ENCODE measurements around the gene ZNF536.
"Not testable (repeated sequence)": the region's sequence is repeated elsewhere in the genome, so short reads cannot be mapped to it uniquely, and the experiment has no call there.

Gene ZNF536

GRCh38 chr19:30439310-30439709 lies 67.1 kb downstream of the ZNF536 start:
- H3K4me3 Mint-ChIP-seq, result no peak overlapping the region
- H3K27ac Mint-ChIP-seq, result no peak overlapping the region
- no peaks in the 10 kb centered on the region for H3K27me3 Mint-ChIP-seq
- DNase-seq (no peak), ATAC-seq (replicated peaks) (no peak)
- H3K36me3 Mint-ChIP-seq, result no peaks in the 10 kb centered on the region
- H3K9me3 Mint-ChIP-seq, result peaks cover 0 to 1% of the 10 kb centered on the region in 2 donors
- no peaks in the 10 kb centered on the region for H3K4me1 Mint-ChIP-seq

DNA sequence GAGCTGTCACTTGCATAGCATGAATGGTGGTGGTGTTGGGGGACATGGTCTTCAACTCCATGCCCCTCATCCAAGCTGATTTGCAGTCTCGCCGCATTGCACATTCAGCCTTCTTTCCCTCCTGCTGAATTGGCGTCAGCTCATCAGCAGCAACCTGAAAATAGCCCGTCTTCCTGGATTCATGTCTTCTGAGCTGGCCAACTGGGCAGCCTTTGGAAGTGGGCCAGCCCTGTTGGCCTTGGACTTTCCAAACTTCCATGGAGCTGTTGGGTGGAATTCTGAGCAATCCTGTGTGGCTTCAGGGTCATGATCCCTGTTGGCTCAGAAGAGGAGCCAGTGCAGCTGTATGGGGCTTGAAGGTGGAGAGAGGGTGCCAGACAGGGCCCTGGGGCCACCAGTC lies 68.8 kb downstream of the ZNF536 start:
- Mint-ChIP-seq H3K9me3 (peaks cover 0 to 1% of the 10 kb centered on the region in 2 donors), H3K36me3 (no peaks in the 10 kb centered on the region), H3K4me3 (no peak overlapping the region), H3K4me1 (no peaks in the 10 kb centered on the region), H3K27ac (no peak overlapping the region), H3K27me3 (no peaks in the 10 kb centered on the region)
- ATAC-seq (replicated peaks) (no peak), DNase-seq (no peak)

DNA sequence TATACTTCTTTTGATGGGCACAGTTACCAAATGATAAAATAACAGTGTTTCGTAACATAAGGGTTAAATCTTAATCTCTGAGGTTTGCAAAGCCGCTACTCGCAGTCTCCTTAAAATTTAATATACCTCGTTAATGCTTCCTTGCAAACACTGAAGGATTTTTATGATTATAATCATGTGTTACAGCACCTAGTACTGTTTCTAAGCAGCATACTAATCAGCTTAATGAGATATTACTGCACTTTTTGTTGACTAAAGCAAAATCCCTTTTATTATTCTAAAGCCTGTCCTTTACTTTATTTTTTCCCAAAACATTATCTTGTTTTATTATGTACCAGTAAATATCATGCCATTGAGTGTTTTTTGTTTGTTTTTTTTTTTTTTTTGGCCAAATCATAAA lies 70.5 kb downstream of the ZNF536 start:
- no peak overlapping the region for H3K27ac Mint-ChIP-seq
- H3K4me1 Mint-ChIP-seq, result no peaks in the 10 kb centered on the region
- H3K36me3 Mint-ChIP-seq, result no peaks in the 10 kb centered on the region
- no peak for DNase-seq
- H3K9me3 Mint-ChIP-seq, result no peaks in the 10 kb centered on the region
- no peaks in the 10 kb centered on the region for H3K27me3 Mint-ChIP-seq
- H3K4me3 Mint-ChIP-seq, result no peak overlapping the region
- no peak for ATAC-seq (replicated peaks)

DNA sequence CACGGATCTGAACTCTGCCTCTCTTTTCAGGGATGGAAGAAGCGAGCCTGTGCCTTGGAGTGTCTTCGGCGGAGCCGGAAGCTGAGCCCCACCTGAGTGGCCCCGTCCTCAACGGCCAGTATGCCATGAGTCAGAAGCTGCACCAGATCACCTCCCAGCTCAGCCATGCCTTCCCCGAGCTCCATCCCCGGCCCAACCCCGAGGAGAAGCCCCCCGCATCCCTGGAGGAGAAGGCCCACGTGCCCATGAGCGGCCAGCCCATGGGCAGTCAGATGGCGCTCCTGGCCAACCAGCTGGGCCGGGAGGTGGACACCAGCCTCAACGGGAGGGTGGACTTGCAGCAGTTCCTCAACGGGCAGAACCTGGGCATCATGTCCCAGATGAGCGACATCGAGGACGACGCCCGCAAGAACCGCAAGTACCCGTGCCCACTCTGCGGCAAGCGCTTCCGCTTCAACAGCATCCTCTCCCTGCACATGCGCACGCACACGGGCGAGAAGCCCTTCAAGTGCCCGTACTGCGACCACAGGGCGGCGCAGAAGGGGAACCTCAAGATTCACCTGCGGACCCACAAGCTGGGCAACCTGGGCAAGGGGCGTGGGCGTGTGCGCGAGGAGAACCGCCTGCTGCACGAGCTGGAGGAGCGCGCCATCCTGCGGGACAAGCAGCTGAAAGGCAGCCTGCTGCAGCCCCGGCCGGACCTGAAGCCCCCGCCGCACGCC lies 71.5 kb downstream of the ZNF536 start:
- no peak for DNase-seq
- Mint-ChIP-seq H3K4me3 (no peak overlapping the region), H3K9me3 (no peaks in the 10 kb centered on the region), H3K36me3 (no peaks in the 10 kb centered on the region), H3K27ac (no peak overlapping the region), H3K4me1 (no peaks in the 10 kb centered on the region), H3K27me3 (no peaks in the 10 kb centered on the region)
- no peak for ATAC-seq (replicated peaks)

DNA sequence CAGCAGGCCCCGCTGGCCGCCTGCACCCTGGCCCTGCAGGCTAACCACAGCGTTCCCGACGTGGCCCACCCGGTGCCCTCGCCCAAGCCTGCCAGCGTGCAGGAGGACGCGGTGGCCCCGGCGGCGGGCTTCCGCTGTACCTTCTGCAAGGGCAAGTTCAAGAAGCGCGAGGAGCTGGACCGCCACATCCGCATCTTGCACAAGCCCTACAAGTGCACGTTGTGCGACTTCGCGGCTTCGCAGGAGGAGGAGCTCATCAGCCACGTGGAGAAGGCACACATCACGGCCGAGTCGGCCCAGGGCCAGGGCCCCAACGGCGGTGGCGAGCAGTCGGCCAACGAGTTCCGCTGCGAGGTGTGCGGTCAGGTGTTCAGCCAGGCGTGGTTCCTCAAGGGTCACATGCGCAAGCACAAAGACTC lies 72.1 kb downstream of the ZNF536 start:
- ATAC-seq (replicated peaks), result no peak
- Mint-ChIP-seq H3K36me3 (no peaks in the 10 kb centered on the region), H3K27me3 (no peaks in the 10 kb centered on the region), H3K27ac (no peak overlapping the region), H3K4me3 (no peak overlapping the region), H3K9me3 (no peaks in the 10 kb centered on the region), H3K4me1 (no peaks in the 10 kb centered on the region)
- no peak for DNase-seq

GRCh38 chr19:30444686-30445232 lies 72.6 kb downstream of the ZNF536 start:
- Mint-ChIP-seq H3K36me3 (no peaks in the 10 kb centered on the region), H3K4me1 (no peaks in the 10 kb centered on the region), H3K9me3 (no peaks in the 10 kb centered on the region), H3K4me3 (no peak overlapping the region), H3K27me3 (no peaks in the 10 kb centered on the region), H3K27ac (no peak overlapping the region)
- ATAC-seq (replicated peaks) (no peak), DNase-seq (no peak)

GRCh38 chr19:30445385-30445784 lies 73.2 kb downstream of the ZNF536 start:
- Mint-ChIP-seq H3K36me3 (no peaks in the 10 kb centered on the region), H3K9me3 (no peaks in the 10 kb centered on the region), H3K4me3 (no peak overlapping the region), H3K27me3 (no peaks in the 10 kb centered on the region), H3K4me1 (no peaks in the 10 kb centered on the region), H3K27ac (no peak overlapping the region)
- DNase-seq (no peak), ATAC-seq (replicated peaks) (no peak)

DNA sequence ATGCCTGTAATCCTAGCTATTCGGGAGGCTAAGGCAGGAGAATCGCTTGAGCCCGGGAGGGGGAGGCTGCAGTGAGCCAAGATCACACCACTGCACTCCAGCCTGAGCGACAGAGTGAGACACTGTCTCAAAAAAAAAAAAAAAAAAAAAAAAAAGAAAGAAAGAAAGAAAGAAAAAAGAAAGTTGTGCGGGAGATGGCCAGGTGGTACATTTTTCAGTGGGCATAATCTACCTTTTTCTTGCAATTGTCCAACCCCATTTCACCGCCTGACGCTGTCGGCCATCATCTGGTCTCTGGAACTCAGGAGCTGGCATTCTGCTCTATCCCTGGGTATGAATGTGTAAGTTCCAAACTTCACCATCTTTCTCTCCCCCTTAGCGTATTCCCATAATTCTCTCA lies 73.9 kb downstream of the ZNF536 start:
- not testable (repeated sequence) for H3K36me3 Mint-ChIP-seq; DNase-seq; H3K27ac Mint-ChIP-seq; H3K4me1 Mint-ChIP-seq; H3K4me3 Mint-ChIP-seq; ATAC-seq (replicated peaks); H3K27me3 Mint-ChIP-seq; H3K9me3 Mint-ChIP-seq

DNA sequence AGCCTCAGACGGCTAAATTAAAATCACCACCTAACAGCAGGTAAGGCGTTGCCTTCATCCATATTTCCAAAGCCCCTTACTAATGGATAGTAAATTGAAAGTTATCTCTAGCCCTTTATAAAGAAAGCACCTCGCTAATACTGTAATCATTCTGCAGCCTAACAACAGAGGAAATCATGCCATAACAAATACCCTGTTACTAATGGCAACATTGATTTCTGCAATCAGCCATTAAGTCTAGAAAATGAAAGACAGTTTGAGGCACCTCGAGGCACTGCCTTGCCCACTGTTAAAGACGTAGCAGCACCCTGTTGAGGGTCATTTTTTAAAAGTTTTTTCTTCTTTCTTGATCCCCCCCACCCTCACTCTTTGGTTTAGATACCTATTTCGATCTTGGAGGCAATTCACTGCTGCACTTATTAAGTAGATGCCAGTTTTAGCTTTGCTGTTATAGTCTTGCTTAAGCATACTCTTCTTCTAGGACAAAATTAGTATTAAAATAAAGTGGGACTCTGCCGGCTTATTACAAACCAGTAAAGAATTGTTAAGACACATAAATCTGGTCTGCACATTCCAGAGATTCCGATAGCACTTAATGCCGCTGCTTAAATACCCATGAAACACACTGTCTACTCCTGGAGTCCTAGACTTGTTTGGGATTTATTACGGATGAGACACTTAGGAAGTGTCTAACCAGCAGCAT lies 74.8 kb downstream of the ZNF536 start:
- Mint-ChIP-seq H3K4me1 (no peaks in the 10 kb centered on the region), H3K27ac (no peak overlapping the region), H3K36me3 (no peaks in the 10 kb centered on the region), H3K4me3 (no peak overlapping the region), H3K9me3 (no peaks in the 10 kb centered on the region), H3K27me3 (no peaks in the 10 kb centered on the region)
- ATAC-seq (replicated peaks) (no peak), DNase-seq (no peak)

DNA sequence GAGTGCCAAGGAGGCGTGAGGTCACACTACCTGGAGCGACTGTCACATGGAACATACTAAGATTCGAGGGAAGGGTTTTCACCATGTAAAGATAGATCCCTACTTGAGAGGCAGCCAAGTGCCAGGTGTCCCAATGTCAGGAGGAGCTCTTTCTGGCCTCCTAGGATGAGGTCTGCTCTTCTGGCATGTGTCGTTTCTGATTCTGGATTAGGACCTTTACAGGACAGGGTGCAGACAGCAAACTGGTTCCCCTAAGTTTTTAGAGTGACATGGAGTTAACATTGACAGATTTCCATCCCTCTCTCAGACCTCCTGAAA lies 75.3 kb downstream of the ZNF536 start:
- Mint-ChIP-seq H3K27ac (no peak overlapping the region), H3K4me3 (no peak overlapping the region), H3K27me3 (no peaks in the 10 kb centered on the region), H3K36me3 (no peaks in the 10 kb centered on the region), H3K4me1 (no peaks in the 10 kb centered on the region), H3K9me3 (no peaks in the 10 kb centered on the region)
- no peak for ATAC-seq (replicated peaks)
- DNase-seq, result no peak

DNA sequence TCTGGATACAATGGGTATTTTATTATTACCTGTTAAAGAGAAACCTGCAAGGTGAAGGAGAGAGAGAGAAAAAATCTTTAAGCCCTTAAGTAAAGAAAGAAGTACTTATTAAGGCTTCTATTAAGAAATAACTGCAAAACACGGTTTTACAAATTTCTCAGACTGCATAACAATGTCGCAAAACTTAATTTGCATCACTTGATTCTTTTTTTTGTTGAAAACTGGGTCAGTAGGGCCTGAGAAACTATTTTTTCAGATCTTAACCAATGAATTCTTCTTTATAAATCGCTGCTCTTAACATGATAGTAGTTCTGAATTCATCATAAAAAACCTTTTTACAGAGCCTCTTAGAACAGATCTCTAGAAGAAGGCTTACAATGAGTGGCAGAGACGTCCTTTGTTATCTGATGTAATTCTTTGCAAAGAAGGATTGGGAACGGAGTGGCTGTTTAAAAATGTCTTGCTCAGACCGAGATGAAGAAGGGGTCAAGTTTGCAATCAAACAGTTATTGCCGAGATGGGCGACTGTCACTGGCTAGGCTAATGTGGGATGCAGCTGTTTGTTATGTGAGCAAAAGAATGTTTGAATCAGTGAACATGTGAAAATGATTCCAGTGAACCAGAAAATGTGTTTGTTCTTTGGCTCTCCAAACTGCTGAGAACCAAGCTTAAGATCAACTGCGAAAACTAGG lies 76.3 kb downstream of the ZNF536 start:
- Mint-ChIP-seq H3K9me3 (no peaks in the 10 kb centered on the region), H3K27me3 (no peaks in the 10 kb centered on the region), H3K36me3 (no peaks in the 10 kb centered on the region), H3K4me3 (no peak overlapping the region), H3K4me1 (no peaks in the 10 kb centered on the region), H3K27ac (no peak overlapping the region)
- ATAC-seq (replicated peaks) (no peak), DNase-seq (no peak)

DNA sequence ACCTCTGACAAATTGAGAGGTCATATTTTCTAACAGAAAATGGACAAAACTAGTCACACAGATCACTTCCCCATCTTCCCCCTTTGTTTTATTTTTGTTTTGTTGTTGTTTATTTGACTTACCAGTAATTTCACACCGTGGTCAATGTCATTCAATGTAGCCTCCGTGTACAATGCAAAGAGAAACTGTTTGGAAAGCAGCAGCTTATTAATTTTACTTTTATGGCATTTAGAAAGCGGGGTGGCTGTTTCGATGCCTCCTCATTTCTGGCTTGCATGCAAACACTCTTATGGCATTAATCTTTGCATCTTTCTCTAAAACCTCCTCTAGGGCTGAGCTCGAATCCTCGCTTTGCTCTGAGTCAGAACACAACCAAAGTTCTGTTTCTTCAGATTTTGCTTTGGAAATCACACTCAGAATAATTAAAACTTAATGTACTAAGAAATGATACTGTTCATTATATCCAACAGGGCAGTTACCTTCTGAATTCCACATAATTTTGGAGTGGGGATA lies 77.0 kb downstream of the ZNF536 start:
- Mint-ChIP-seq H3K27ac (no peak overlapping the region), H3K36me3 (no peaks in the 10 kb centered on the region), H3K27me3 (no peaks in the 10 kb centered on the region), H3K9me3 (no peaks in the 10 kb centered on the region), H3K4me3 (no peak overlapping the region), H3K4me1 (no peaks in the 10 kb centered on the region)
- no peak for ATAC-seq (replicated peaks)
- DNase-seq, result no peak

- Mint-ChIP-seq H3K27ac (no peak overlapping the region), H3K4me3 (peak overlapping the region in 1 of 2 donors; percentile 55), H3K4me1 (no peaks in the 10 kb centered on the region), H3K36me3 (no peaks in the 10 kb centered on the region), H3K9me3 (no peaks in the 10 kb centered on the region), H3K27me3 (no peaks in the 10 kb centered on the region)
- DNase-seq (no peak), ATAC-seq (replicated peaks) (no peak)
Measured at GRCh38 chr19:30449673-30450072, 77.5 kb downstream of the ZNF536 start.

DNA sequence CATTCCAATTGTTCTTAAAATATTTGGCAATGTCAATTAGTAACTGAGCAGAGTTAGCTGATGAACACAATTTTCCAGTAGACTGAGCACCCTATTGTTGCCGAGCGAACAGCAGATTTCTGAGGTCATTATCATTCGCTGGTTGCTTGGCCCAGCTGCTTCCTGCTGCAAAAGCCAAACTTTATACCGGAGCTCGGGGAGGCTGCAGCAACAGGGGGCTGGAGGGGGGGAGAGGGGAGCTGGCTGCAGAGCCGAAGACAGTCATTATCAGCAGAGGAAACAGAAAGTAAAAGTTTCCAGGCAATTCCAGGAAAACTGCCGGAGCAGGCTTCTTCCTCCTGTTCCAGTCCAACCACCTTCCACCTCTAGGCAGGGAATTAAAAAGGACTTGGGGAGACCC lies 77.9 kb downstream of the ZNF536 start:
- no peaks in the 10 kb centered on the region for H3K9me3 Mint-ChIP-seq
- peak overlapping the region in 1 of 2 donors; percentile 55 for H3K4me3 Mint-ChIP-seq
- H3K27ac Mint-ChIP-seq, result no peak overlapping the region
- H3K4me1 Mint-ChIP-seq, result no peaks in the 10 kb centered on the region
- ATAC-seq (replicated peaks) (no peak), DNase-seq (no peak)
- H3K36me3 Mint-ChIP-seq, result no peaks in the 10 kb centered on the region
- H3K27me3 Mint-ChIP-seq, result no peaks in the 10 kb centered on the region

Data from stimulated activated naive B cell treated with anti-CD40 and anti-IgM and Interleukin-4, amounts not matched to agents 10 μg/mL and 1 μg/mL and 100 μg/mL, for 72 hours (primary cell).